ENCODE results near the gene GARIN6.
"Not testable (repeated sequence)": the region's sequence is repeated elsewhere in the genome, so short reads cannot be mapped to it uniquely, and the experiment has no call there.

GARIN6 gene

GRCh38 chr12:99619389-99620158 is 28.0 kb upstream of the GARIN6 start:
- TF ChIP-seq, protein P1, sequence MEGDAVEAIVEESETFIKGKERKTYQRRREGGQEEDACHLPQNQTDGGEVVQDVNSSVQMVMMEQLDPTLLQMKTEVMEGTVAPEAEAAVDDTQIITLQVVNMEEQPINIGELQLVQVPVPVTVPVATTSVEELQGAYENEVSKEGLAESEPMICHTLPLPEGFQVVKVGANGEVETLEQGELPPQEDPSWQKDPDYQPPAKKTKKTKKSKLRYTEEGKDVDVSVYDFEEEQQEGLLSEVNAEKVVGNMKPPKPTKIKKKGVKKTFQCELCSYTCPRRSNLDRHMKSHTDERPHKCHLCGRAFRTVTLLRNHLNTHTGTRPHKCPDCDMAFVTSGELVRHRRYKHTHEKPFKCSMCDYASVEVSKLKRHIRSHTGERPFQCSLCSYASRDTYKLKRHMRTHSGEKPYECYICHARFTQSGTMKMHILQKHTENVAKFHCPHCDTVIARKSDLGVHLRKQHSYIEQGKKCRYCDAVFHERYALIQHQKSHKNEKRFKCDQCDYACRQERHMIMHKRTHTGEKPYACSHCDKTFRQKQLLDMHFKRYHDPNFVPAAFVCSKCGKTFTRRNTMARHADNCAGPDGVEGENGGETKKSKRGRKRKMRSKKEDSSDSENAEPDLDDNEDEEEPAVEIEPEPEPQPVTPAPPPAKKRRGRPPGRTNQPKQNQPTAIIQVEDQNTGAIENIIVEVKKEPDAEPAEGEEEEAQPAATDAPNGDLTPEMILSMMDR (conservative IDR thresholded peaks at IDR 0.05; ENCODE audit: low read depth, low read length), result peak; percentile 80
- no peak for DNase-seq (ENCODE audit: low read depth)
- no peak overlapping the region for H3K4me3 ChIP-seq (ENCODE audit: low read length)

DNA sequence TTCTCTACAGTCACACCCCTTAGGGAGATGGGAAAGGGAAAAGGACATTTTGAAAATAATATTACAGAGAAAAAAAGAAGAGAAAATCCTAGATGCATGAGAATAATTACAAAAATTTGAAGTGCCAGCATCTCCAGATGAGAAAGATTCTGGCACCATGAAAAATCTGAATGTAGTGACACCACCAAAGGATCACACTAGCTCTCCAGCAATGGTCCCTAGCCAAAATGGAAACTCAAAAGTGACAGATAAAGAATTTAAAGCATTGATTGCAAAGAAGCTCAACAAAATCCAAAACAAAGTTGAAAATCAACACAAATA is 27.4 kb upstream of the GARIN6 start:
- TF ChIP-seq, protein P1 (conservative IDR thresholded peaks at IDR 0.05; ENCODE audit: low read depth, low read length), result no peak

GRCh38 chr12:99624591-99624990 is 23.0 kb upstream of the GARIN6 start:
- not testable (repeated sequence) for H3K4me3 ChIP-seq (ENCODE audit: low read length); DNase-seq (ENCODE audit: low read depth)

More for the DNA sequence above, 27.4 kb upstream of the GARIN6 start:
- H3K4me3 ChIP-seq (ENCODE audit: low read length), result no peak overlapping the region
- no peak for DNase-seq (ENCODE audit: low read depth)

DNA sequence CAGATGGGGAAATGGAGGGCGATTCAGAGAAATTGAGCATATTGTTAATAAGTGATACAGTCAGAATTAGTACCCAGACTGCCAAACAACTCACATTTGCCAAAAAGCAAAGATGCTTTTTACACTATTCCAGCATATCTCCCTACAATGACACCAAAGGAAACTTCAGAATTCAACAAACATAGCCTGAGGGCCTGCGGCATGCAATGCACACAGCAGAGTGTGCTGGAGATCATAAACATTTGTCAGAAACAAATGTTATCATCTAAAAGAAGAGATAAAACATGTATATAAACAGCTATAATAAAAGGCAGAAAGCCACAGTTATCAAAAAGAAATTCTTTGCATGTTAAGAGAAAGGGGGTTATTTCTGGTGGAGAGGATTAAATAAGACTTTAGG is 20.1 kb upstream of the GARIN6 start:
- no peak overlapping the region for H3K4me3 ChIP-seq (ENCODE audit: low read length)
- DNase-seq (ENCODE audit: low read depth), result no peak
- TF ChIP-seq, protein P1 (conservative IDR thresholded peaks at IDR 0.05; ENCODE audit: low read depth, low read length), result no peak

- TF ChIP-seq, protein P1 (conservative IDR thresholded peaks at IDR 0.05; ENCODE audit: low read depth, low read length), result no peak
These were observed 2.9 kb upstream of the GARIN6 start for GRCh38 chr12:99644629-99645028.

GRCh38 chr12:99648183-99648582 is 630 bp downstream of the GARIN6 start:
- DNase-seq (ENCODE audit: low read depth), result no peak
- TF ChIP-seq, protein P1 (conservative IDR thresholded peaks at IDR 0.05; ENCODE audit: low read depth, low read length), result no peak
- no peak overlapping the region for H3K4me3 ChIP-seq (ENCODE audit: low read length)

More at GRCh38 chr12:99644629-99645028, 2.9 kb upstream of the GARIN6 start:
- H3K4me3 ChIP-seq (ENCODE audit: low read length), result no peak overlapping the region
- no peak for DNase-seq (ENCODE audit: low read depth)

- H3K4me3 ChIP-seq (ENCODE audit: low read length), result no peak overlapping the region
- TF ChIP-seq, protein P1 (conservative IDR thresholded peaks at IDR 0.05; ENCODE audit: low read depth, low read length), result no peak
- no peak for DNase-seq (ENCODE audit: low read depth)
These were observed 2.0 kb downstream of the GARIN6 start for GRCh38 chr12:99649551-99649950.

Measured in retinal pigment epithelial cell (primary cell).